K562 (cell line): ENCODE results near the gene HSPA1L. TPM values are rescaled to one million over a fixed set of nuclear protein-coding genes. Genes with fewer than 3 reads are reported as not detected.

Source experiments
- ARNT ChIP-seq, 2 experiments: fragments of 450-650 bp; IDR thresholded peaks; 2 replicates each; pipeline ENCODE4 v1.6.1; 2016; ENCODE audit warnings: mild to moderate bottlenecking in 1 of 2
- COPS2 ChIP-seq: fragments of 450-650 bp; conservative IDR thresholded peaks from 2 replicates; pipeline ENCODE4 v1.6.1; 2016; ENCODE audit warnings: mild to moderate bottlenecking, moderate library complexity
- CREB1 ChIP-seq, 2 experiments: sonication (generic) in 1 of 2; formaldehyde crosslinking in 1 of 2; IDR thresholded peaks; 2 replicates each; pipeline versions ENCODE4 v1.6.1 to v1.8.0; 2012 to 2022; ENCODE audit warnings: inconsistent platforms in 1 of 2, mild to moderate bottlenecking in 1 of 2, missing genetic modification reagents in 1 of 2, moderate library complexity in 1 of 2
- ETV5 ChIP-seq: sonication (generic); formaldehyde crosslinking; IDR thresholded peaks from 2 replicates; pipeline ENCODE4 v1.4.0; 2020; ENCODE audit warnings: low read depth, mild to moderate bottlenecking, missing genetic modification reagents
- GABPB1 ChIP-seq: sonication (generic); formaldehyde crosslinking; IDR thresholded peaks from 2 replicates; pipeline ENCODE4 v1.8.0; 2022; ENCODE audit warnings: mild to moderate bottlenecking, missing genetic modification reagents
- KLF16 ChIP-seq: IDR thresholded peaks from 2 replicates; pipeline ENCODE4 v1.6.1; 2016; ENCODE audit warnings: antibody characterized with exemption
- NEUROD1 ChIP-seq: fragments of 150-350 bp; IDR thresholded peaks from 2 replicates; pipeline ENCODE4 v1.6.1; 2014; ENCODE audit warnings: borderline replicate concordance, low read length, low read depth; ENCODE audit not compliant: partially characterized antibody
- SMARCA4 ChIP-seq: fragments of 450-650 bp; IDR thresholded peaks from 2 replicates; pipeline ENCODE4 v1.6.1; 2016
- SREBF1 ChIP-seq: fragments of 150-350 bp; IDR thresholded peaks from 2 replicates; pipeline ENCODE4 v1.6.1; 2014; ENCODE audit warnings: antibody characterized with exemption, low read depth, low read length, borderline replicate concordance
- TEAD4 ChIP-seq, 2 experiments: sonication (generic) in 1 of 2; formaldehyde crosslinking in 1 of 2; IDR thresholded peaks; 2 replicates each; pipeline versions ENCODE4 v1.6.1 to v1.8.0; 2012 to 2022; ENCODE audit warnings: borderline replicate concordance in 1 of 2, inconsistent platforms in 1 of 2, low read length in 1 of 2, mild to moderate bottlenecking in 1 of 2, missing genetic modification reagents in 1 of 2
- ZNF175 ChIP-seq: fragments of 200-800 bp; sonication (Bioruptor generic); IDR thresholded peaks from 2 replicates; pipeline ENCODE4 v1.6.1; 2016; ENCODE audit warnings: low read depth, mild to moderate bottlenecking, missing genetic modification characterization, missing compliant biosample characterization
- ZNF444 ChIP-seq: fragments of 250-450 bp; sonication (Bioruptor Pico); IDR thresholded peaks from 2 replicates; pipeline ENCODE4 v1.4.0; 2020; ENCODE audit warnings: mild to moderate bottlenecking, moderate library complexity
- ZNF699 ChIP-seq: fragments of 250-450 bp; sonication (Bioruptor Pico); IDR thresholded peaks from 2 replicates; pipeline ENCODE4 v1.8.0; 2021; ENCODE audit warnings: mild to moderate bottlenecking, moderate library complexity; ENCODE audit not compliant: insufficient replicate concordance
- polyA plus RNA-seq, 8 experiments: library from polyadenylated mRNA; depleted of rRNA in 4 of 8; stranded (reverse) in 5 of 8; unstranded in 3 of 8; fragments of >200 nt; fragmentation: Nextera tagmentation in 2 of 8; fragmentation: Illumina TruSeq in 1 of 8; extraction: Ambion mirVana in 2 of 8; extraction: Trizol in 1 of 8; gene quantifications; 2 replicates each; pipeline versions ENCODE4 v1.2.1 to v1.2.3, GENCODE V29; 2011 to 2014; ENCODE audit warnings: inconsistent platforms in 1 of 8, missing spikeins in 1 of 8
- total RNA-seq, 7 experiments: library from RNA; depleted of rRNA in 6 of 7; stranded (reverse); fragments of >200 nt in 6 of 7; fragmentation: Illumina TruSeq in 2 of 7; extraction: Trizol in 2 of 7; gene quantifications; 2 replicates each; pipeline versions ENCODE4 v1.2.1 to v1.2.3, GENCODE V29; 2011 to 2021; ENCODE audit warnings: low replicate concordance in 1 of 7
- TF ChIP-seq, protein P1 (sequence below), 2 experiments: fragments of 450-650 bp in 1 of 2; sonication (generic) in 1 of 2; formaldehyde crosslinking in 1 of 2; IDR thresholded peaks in 1 of 2; conservative IDR thresholded peaks in 1 of 2; 2 replicates each; pipeline versions ENCODE4 v1.6.1 to v1.8.1; 2016 to 2023; ENCODE audit warnings: mild to moderate bottlenecking in 2 of 2, moderate library complexity in 2 of 2, inconsistent platforms in 1 of 2, missing genetic modification reagents in 1 of 2

Gene HSPA1L
- total and polyA plus RNA-seq, 9 of the 15 experiments (the other 6 are each of a cell fraction or from before 2014, with no cell fraction given): 0.14 to 2.1 (median 1.3) TPM

DNA sequence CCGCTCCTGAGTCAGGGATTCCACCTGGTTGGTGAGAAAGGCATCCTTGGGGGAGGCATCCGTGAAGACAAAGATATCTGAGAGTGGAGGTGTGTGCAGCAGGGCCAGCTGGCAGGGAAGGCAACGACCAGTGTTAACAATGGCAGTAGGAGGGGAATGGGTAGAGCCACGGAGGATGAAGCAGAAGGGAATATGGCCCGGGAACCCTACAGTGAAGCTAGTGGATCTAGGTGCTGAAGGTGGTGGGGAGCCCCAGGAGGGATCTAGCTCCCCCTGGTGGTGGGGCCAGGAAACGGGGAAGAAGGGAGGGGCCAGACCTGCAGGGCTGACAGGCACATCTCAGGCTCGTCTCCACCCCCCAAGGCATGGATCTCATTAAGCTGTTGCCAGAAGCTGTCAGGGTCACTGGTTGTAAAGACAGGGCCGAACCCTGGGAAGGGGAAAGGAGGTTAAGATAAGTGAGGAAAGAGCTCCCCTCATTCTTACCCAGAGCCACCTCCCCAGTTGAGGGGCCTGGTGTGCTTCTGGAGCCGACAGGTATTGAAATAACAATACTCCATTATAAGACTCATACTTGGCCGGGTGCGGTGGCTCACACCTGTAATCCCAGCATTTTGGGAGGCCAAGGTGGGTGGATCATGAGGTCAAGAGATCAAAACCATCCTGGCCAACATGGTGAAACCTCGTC is 45.3 kb downstream of the HSPA1L start (continued):
- TF ChIP-seq, protein P1, sequence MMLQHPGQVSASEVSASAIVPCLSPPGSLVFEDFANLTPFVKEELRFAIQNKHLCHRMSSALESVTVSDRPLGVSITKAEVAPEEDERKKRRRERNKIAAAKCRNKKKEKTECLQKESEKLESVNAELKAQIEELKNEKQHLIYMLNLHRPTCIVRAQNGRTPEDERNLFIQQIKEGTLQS (IDR thresholded peaks at IDR 0.05): no peak
- TF ChIP-seq, protein P1 (CRISPR knock-in tag; conservative IDR thresholded peaks at IDR 0.05): peak; percentile 69; the same call in 1 of the 2 replicates
- TF ChIP-seq KLF16 (peak; percentile 83), ZNF175 (CRISPR knock-in tag) (no peak), ZNF699 (CRISPR knock-in tag) (no peak), CREB1 (IDR thresholded peaks at IDR 0.05) (0 out of 2 replicates have a peak, but pooled peaks have one; percentile 26), CREB1 (CRISPR knock-in tag; IDR thresholded peaks at IDR 0.05) (no peak; the same call in 1 of the 2 replicates), TEAD4 (IDR thresholded peaks at IDR 0.05; ENCODE audit: low read length) (0 out of 2 replicates have a peak, but pooled peaks have one; percentile 36), TEAD4 (CRISPR knock-in tag; IDR thresholded peaks at IDR 0.05; ENCODE audit: borderline replicate concordance) (no peak), GABPB1 (CRISPR knock-in tag) (peak; percentile 79), ZNF444 (CRISPR knock-in tag) (no peak), ARNT (IDR thresholded peaks at IDR 0.05) (peak in 1 of 2 experiments; percentile 89; a peak in 2 of 4 replicates), COPS2 (no peak), SREBF1 (0 out of 2 replicates have a peak, but pooled peaks have one; percentile 80), NEUROD1 (peak; percentile 73), ETV5 (CRISPR knock-in tag) (peak; percentile 73; the same call in 1 of the 2 replicates), SMARCA4 (peak; percentile 59; the same call in 1 of the 2 replicates)
- TF ChIP-seq, all 486 proteins: peak for 178
